Measurements from ENCODE around the gene FNBP1L. TPM values are rescaled to one million over a fixed set of nuclear protein-coding genes. Genes with fewer than 3 reads are reported as not detected.

Gene FNBP1L
- total RNA-seq, 1 donor, result 2.2 TPM

DNA sequence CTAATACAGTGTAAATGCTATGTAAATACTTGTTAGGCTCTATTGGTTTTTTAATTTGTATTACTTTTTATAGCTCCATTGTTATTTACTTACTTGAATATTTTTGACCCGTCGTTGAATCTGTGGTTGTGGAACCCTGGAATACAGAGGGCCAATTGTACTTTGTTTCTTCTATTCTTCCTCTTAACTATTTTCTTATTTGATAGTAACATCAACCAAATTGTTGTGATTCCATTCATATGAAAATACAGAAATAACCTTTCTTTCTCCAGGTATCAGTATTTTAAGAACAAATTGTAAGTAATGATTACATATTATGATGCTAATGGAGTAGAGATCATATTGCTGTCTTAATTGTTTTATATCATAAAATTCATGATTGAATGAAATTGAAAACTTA is 73.7 kb downstream of the FNBP1L start:
- no peaks in the 10 kb centered on the region for H3K27me3 ChIP-seq (ENCODE audit: insufficient read depth, low read length)
- H3K4me3 ChIP-seq (ENCODE audit: low read length), result no peak overlapping the region
- no peaks in the 10 kb centered on the region for H3K9me3 ChIP-seq (ENCODE audit: low read depth, low read length)
- no peaks in the 10 kb centered on the region for H3K4me1 ChIP-seq (ENCODE audit: insufficient read depth, low read length)

DNA sequence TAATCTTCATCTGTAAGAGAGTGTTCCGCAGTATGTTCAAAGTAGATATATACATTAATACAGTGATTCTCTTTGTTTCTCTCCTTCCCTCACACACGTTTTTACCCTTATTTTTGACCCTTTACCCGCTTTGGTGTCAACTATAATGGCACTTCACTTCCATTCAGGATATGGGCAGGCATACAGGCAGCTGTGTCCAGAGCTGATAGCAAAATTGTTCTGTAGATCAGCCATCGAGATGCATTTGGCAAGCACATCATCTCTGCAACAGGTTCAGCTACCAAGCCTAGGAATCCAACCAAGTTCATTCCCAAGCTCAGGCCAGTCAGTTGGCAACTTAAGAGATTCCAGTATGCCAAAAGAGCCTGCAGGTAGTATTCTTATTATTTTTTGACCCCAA is 74.8 kb downstream of the FNBP1L start:
- Histone ChIP-seq H3K9me3 (ENCODE audit: low read depth, low read length) (no peaks in the 10 kb centered on the region), H3K4me1 (ENCODE audit: insufficient read depth, low read length) (no peaks in the 10 kb centered on the region), H3K4me3 (ENCODE audit: low read length) (no peak overlapping the region), H3K27me3 (ENCODE audit: insufficient read depth, low read length) (no peaks in the 10 kb centered on the region)

DNA sequence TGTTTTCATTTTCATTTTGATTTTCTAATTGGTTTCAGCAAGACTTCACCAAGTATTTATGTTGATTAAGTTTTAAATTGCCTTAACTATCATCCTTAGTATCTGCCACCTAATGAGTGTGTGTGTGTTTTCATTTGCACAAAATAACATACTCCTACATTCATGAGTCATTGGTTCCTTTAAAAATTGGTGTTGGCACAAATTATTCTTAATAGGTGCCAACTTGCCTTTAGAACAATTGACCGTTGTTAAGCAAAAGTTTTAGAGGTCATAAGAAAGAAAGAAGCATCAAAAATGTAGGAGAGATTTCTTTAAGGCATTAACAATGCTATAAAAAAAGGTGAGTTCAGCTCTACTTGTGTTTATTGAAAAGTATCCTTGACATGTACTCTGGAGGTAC is 77.5 kb downstream of the FNBP1L start:
- no peaks in the 10 kb centered on the region for H3K4me1 ChIP-seq (ENCODE audit: insufficient read depth, low read length)
- H3K4me3 ChIP-seq (ENCODE audit: low read length), result no peak overlapping the region
- H3K27me3 ChIP-seq (ENCODE audit: insufficient read depth, low read length), result no peaks in the 10 kb centered on the region
- H3K9me3 ChIP-seq (ENCODE audit: low read depth, low read length), result no peaks in the 10 kb centered on the region

DNA sequence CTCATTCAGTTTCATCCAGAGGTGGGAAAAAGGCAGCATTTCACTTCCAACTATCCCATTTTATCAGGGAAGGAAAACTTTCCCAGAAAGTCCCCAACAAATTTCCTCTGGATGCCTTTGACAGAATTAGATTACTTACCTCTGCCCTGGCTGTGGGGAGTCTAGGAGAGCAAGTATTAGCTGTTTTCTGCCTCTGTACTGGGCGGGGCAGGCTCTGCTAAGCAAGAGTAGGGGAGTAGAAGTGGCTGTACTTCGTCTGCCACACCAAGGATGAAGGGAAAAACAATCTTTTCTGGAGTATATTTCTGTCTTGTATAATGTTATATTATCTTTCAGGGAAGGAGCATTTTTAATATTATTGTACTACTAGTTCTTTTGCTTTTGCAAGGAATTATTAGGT is 78.5 kb downstream of the FNBP1L start:
- H3K4me3 ChIP-seq (ENCODE audit: low read length), result no peak overlapping the region
- no peaks in the 10 kb centered on the region for H3K9me3 ChIP-seq (ENCODE audit: low read depth, low read length)
- H3K4me1 ChIP-seq (ENCODE audit: insufficient read depth, low read length), result no peaks in the 10 kb centered on the region
- H3K27me3 ChIP-seq (ENCODE audit: insufficient read depth, low read length), result no peaks in the 10 kb centered on the region

DNA sequence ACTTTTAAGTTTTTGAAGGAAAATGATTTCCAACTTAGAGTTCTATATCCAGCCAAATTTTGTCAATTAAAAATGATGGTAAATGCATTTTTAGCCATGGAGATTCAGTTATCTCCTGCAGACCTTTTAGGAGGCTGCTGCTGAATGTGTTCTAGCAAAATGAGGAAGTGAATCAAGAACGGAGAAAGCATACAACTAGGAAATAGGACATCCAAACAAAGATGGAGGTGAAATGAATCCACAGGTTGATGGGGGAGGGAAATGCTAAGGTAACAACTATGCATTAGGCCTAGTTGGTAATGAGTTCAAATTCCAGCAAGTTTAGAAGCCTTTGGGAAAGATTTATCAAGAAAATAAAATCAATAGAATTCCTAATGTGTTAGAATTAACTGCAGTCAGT is 80.5 kb downstream of the FNBP1L start:
- Histone ChIP-seq H3K27me3 (ENCODE audit: insufficient read depth, low read length) (no peaks in the 10 kb centered on the region), H3K9me3 (ENCODE audit: low read depth, low read length) (no peaks in the 10 kb centered on the region), H3K4me3 (ENCODE audit: low read length) (no peak overlapping the region), H3K4me1 (ENCODE audit: insufficient read depth, low read length) (no peaks in the 10 kb centered on the region)

DNA sequence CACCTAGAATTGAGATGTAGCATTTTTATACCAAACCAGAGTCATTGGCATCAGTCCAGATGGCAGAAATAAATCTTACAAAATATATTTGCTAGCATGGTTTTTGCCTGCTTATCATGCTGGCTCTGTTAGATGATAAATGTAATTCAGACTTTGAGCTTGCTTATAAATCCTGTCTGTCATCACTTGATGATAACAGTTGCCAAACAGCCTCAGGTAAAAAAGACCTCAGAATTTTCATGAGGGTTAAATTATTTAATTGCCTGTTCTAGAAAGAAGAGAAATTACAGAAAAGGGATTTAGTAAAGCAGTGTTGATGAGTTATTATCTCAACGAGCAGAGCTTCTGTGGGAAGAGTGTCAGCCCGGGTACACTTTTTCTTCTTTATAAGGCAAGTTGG is 83.3 kb downstream of the FNBP1L start:
- H3K27me3 ChIP-seq (ENCODE audit: insufficient read depth, low read length), result no peaks in the 10 kb centered on the region

DNA sequence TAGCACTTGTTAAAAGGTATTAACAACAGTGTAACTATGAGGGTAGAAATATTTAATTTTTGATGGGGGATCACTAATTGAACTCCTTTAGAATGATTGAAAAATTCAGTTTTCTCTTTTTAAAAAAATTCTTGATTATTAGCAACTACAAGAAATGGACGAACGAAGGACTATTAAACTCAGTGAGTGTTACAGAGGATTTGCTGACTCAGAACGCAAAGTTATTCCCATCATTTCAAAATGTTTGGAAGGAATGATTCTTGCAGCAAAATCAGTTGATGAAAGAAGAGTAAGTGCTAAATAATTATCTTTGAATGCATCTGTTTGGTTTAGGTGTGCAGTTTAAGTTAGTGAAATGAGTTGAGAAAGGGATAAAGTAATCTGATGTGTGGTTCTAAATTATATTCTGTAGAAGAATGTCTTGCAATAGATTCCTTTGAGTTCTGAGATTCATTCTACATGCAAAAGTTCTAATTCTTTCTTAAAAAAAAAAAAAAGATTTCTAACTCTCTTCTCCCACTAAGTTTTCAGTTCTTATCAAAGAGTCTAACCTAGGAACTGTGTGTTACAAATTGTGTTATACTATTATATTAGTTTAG is 85.0 kb downstream of the FNBP1L start:
- no peaks in the 10 kb centered on the region for H3K27me3 ChIP-seq (ENCODE audit: insufficient read depth, low read length)
- H3K4me1 ChIP-seq (ENCODE audit: insufficient read depth, low read length), result no peaks in the 10 kb centered on the region
- H3K9me3 ChIP-seq (ENCODE audit: low read depth, low read length), result no peaks in the 10 kb centered on the region
- H3K4me3 ChIP-seq (ENCODE audit: low read length), result no peak overlapping the region

More for the DNA sequence above, 83.3 kb downstream of the FNBP1L start:
- Histone ChIP-seq H3K4me3 (ENCODE audit: low read length) (no peak overlapping the region), H3K4me1 (ENCODE audit: insufficient read depth, low read length) (no peaks in the 10 kb centered on the region), H3K9me3 (ENCODE audit: low read depth, low read length) (no peaks in the 10 kb centered on the region)

DNA sequence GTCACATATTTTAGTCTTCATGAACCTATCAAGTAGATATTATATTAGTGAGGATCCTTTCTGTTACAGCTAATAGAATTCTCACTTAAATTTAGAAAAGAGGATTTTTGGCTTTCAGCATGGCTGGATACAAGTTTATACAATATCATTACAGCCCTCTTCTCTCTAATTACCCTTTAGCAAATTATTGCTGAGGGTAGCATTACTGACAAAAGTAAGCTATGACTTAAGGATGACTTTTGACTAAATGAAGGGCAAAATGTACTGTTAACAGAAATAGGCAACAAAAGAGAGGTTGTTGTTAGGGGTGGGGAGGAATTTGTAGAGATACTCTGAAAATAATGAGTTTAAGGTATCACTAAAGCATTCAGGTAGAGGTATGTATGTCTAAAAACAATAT is 85.8 kb downstream of the FNBP1L start:
- H3K27me3 ChIP-seq (ENCODE audit: insufficient read depth, low read length), result no peaks in the 10 kb centered on the region
- H3K9me3 ChIP-seq (ENCODE audit: low read depth, low read length), result no peaks in the 10 kb centered on the region

DNA sequence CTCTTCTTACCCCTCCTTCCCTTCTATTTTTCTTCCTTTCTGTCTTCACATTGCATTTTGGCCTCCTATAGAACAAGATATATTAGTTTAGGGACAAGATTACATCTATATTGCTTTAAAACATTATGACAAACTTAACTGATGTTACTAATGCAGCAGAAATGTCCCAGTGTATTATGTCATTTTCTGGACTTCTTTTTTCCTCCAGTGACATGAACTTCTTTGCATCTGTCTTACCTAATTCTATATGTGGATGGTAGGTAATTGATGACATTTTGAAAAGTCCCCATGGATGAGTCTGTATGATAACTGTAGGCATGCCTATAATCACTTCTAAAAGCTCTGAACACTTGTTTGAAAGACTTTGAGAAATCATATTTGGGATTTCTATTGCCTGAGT is 89.5 kb downstream of the FNBP1L start:
- Histone ChIP-seq H3K27me3 (ENCODE audit: insufficient read depth, low read length) (no peaks in the 10 kb centered on the region), H3K4me1 (ENCODE audit: insufficient read depth, low read length) (no peaks in the 10 kb centered on the region), H3K9me3 (ENCODE audit: low read depth, low read length) (no peaks in the 10 kb centered on the region), H3K4me3 (ENCODE audit: low read length) (no peak overlapping the region)

More for the DNA sequence above, 85.8 kb downstream of the FNBP1L start:
- no peaks in the 10 kb centered on the region for H3K4me1 ChIP-seq (ENCODE audit: insufficient read depth, low read length)
- H3K4me3 ChIP-seq (ENCODE audit: low read length), result no peak overlapping the region

DNA sequence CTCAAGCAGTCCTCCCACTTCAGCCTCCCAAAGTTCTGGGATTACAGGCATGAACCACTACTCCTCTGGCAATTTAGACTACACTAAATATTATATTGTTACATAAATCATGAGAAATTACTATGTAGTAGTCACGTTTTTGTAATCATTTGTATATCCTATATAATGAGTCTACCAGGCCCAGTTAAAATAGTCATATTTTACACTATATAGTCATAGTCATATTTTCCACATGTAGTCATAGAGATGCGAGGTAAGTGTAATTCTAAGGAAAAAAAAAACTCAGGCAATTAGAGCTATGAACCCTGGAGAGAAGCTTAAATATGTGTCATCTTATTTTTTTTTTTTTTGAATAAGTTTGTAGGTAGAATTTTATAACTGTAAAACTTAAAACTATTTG is 90.0 kb downstream of the FNBP1L start:
- H3K4me3 ChIP-seq (ENCODE audit: low read length), result no peak overlapping the region
- H3K4me1 ChIP-seq (ENCODE audit: insufficient read depth, low read length), result no peaks in the 10 kb centered on the region
- H3K9me3 ChIP-seq (ENCODE audit: low read depth, low read length), result no peaks in the 10 kb centered on the region
- no peaks in the 10 kb centered on the region for H3K27me3 ChIP-seq (ENCODE audit: insufficient read depth, low read length)

DNA sequence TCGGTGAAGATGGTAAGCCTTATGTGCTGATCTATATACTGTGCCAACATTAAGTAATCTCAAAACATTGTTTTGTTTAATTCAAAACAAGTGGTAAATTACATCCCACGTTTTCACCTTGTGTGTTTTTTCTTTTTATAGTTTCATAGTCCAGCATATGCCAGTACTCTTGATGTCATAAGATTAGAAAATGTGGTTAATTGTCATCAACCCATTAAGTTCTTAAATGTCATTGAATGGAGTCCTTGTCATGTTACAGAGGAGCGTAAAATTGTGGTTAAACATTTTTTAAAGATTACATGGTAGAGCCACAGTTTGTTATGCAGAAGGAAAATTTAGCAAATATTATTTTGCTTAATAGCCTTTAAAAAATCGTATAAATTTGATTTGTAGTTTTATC is 93.1 kb downstream of the FNBP1L start:
- Histone ChIP-seq H3K9me3 (ENCODE audit: low read depth, low read length) (no peaks in the 10 kb centered on the region), H3K4me3 (ENCODE audit: low read length) (no peak overlapping the region), H3K27me3 (ENCODE audit: insufficient read depth, low read length) (no peaks in the 10 kb centered on the region), H3K4me1 (ENCODE audit: insufficient read depth, low read length) (no peaks in the 10 kb centered on the region)

DNA sequence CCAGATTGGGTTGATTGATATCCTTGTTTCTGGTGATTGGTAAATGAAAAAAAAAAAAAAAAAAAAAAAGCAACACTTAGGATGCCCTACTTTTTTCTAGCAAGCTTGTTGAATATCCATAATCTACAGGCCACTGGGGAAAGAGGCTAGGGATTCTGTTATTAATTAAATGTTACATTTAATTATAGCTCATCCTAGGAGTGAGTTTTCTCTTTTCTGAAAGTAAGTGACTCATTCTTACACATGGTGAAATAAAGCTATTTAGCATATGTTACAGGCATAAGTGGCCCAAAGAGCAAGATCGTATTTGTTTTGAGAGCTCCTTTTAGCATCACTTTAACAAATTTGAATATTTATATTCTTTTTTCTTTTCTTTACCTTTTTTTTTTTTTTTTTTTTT is 94.5 kb downstream of the FNBP1L start:
- no peaks in the 10 kb centered on the region for H3K27me3 ChIP-seq (ENCODE audit: insufficient read depth, low read length)
- H3K4me3 ChIP-seq (ENCODE audit: low read length), result no peak overlapping the region
- no peaks in the 10 kb centered on the region for H3K4me1 ChIP-seq (ENCODE audit: insufficient read depth, low read length)
- H3K9me3 ChIP-seq (ENCODE audit: low read depth, low read length), result no peaks in the 10 kb centered on the region

DNA sequence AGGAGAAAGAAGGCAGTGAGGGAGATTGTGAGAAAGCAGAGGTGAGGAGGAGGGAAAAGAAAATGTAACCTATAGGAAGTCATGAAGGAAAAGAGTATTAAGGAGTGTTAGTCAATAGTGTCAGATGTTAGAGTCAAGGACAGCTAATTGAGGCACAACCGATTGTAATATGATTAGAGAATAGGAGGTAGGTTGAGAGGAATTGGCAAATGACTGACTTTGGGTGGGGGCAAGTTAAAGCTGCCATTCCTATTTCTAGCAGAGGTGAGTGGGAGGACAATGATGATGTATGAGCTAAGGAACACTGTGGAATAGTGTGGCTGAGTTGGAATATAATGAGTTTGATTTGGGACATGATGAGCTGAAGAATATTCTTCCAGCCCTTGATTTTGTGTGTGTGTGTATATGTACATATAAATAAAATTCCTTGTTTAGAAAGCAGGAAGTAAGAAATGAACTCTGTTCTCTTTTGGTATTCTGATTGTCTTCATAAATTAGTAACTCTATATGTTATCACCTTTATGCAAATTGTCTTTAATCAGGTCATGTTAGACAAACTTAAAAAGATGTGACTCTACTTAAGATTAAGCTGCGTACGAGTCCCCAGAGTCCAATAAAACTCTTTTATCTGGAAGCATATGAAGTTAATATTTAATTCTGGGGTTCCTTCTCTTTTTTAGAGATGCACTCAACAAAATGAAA is 98.4 kb downstream of the FNBP1L start:
- Histone ChIP-seq H3K4me1 (ENCODE audit: insufficient read depth, low read length) (peaks cover 10% of the 10 kb centered on the region), H3K9me3 (ENCODE audit: low read depth, low read length) (no peaks in the 10 kb centered on the region), H3K4me3 (ENCODE audit: low read length) (no peak overlapping the region), H3K27me3 (ENCODE audit: insufficient read depth, low read length) (no peaks in the 10 kb centered on the region)

DNA sequence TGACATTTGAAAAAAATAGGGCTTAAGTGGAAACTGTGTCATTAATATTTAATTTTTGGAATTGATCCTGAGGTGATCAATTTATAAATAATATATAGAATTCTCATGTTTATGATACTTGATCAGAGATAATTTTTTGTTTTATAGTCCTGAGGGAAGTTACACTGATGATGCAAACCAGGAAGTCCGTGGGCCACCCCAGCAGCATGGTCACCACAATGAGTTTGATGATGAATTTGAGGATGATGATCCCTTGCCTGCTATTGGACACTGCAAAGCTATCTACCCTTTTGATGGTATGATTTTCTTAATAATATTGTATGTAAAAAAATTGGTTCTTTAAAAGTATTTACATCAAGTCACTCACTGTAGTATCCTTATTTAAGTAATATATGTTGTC is 101.2 kb downstream of the FNBP1L start:
- Histone ChIP-seq H3K9me3 (ENCODE audit: low read depth, low read length) (no peaks in the 10 kb centered on the region), H3K4me3 (ENCODE audit: low read length) (no peak overlapping the region), H3K27me3 (ENCODE audit: insufficient read depth, low read length) (no peaks in the 10 kb centered on the region), H3K4me1 (ENCODE audit: insufficient read depth, low read length) (peaks cover 25% of the 10 kb centered on the region)

DNA sequence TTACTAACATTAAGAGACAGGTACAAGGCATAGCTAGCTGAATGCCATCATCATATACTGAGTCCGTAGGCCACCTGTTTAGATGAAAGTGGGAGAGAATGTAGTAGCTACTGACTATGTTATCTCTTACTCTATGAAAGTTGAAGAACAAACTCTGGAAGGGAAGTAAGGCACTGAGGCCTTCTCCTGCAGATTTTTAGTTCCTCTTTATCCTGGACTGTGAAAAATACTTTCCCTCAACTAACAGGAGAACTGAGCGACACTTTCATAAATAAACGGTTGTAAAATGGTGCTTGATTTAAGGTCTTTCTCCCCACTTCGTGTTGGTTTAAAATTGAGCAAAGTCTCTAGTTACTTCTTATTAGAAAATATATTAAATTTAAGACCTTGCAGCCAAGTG is 101.9 kb downstream of the FNBP1L start:
- Histone ChIP-seq H3K4me3 (ENCODE audit: low read length) (no peak overlapping the region), H3K9me3 (ENCODE audit: low read depth, low read length) (no peaks in the 10 kb centered on the region)

More for the DNA sequence above, 101.9 kb downstream of the FNBP1L start:
- Histone ChIP-seq H3K4me1 (ENCODE audit: insufficient read depth, low read length) (peaks cover 27% of the 10 kb centered on the region), H3K27me3 (ENCODE audit: insufficient read depth, low read length) (no peaks in the 10 kb centered on the region)

All from mononuclear cell (primary cell).